ENCODE results near the gene PPP2R2C. TPM values are rescaled to one million over a fixed set of nuclear protein-coding genes. Genes with fewer than 3 reads are reported as not detected.

The PPP2R2C gene
- total and polyA plus RNA-seq, 2 experiments from 2014 or later: 1.3 to 9.2 TPM

GRCh38 chr4:6426571-6427438 lies 45.6 kb downstream of the PPP2R2C start:
- ATAC-seq: no peak
- no peak for TF ChIP-seq REST (IDR thresholded peaks at IDR 0.05; ENCODE audit: unreplicated experiment)

GRCh38 chr4:6425911-6426310 lies 46.5 kb downstream of the PPP2R2C start:
- H3K4me3 Mint-ChIP-seq: no peak overlapping the region
- H3K27ac Mint-ChIP-seq: no peak overlapping the region
- Histone ChIP-seq H3K79me2 (replicated peaks; ENCODE audit: insufficient read depth) (no peaks in the 10 kb centered on the region), H3K27me3 (ENCODE audit: insufficient read depth) (no peaks in the 10 kb centered on the region), H3K4me3 (no peak overlapping the region), H3K9me2 (ENCODE audit: insufficient read depth) (0 out of 2 replicates have a peak, but pooled peaks cover 6% of the 10 kb centered on the region), H3K4me1 (ENCODE audit: insufficient read depth) (no peaks in the 10 kb centered on the region), H3K27ac (ENCODE audit: low read depth) (no peak overlapping the region), H3F3A (replicated peaks; ENCODE audit: low read depth) (no peaks in the 10 kb centered on the region), H3K36me3 (ENCODE audit: insufficient read depth) (no peaks in the 10 kb centered on the region), H3K4me2 (no peak overlapping the region), H2AFZ (no peak overlapping the region), H4K20me1 (replicated peaks; ENCODE audit: insufficient read depth) (no peaks in the 10 kb centered on the region)
- no peaks in the 10 kb centered on the region for H3K36me3 Mint-ChIP-seq (ENCODE audit: low read depth)
- DNase-seq (ENCODE audit: low spot score) (no peak), ATAC-seq (no peak)
- peaks cover 6% of the 10 kb centered on the region for H3K27me3 Mint-ChIP-seq (ENCODE audit: insufficient read depth, low read depth, poor library complexity)
- no peaks in the 10 kb centered on the region for H3K4me1 Mint-ChIP-seq
- no peaks in the 10 kb centered on the region; the same call in 2 of the 3 replicates for H3K9me3 Mint-ChIP-seq
- no peak for TF ChIP-seq EZH2phosphoT487 (IDR thresholded peaks at IDR 0.05; ENCODE audit: unreplicated experiment)
- TF ChIP-seq ZNF114 (CRISPR knock-in tag; IDR thresholded peaks at IDR 0.05): no peak
- TF ChIP-seq ETS1 (IDR thresholded peaks at IDR 0.05): no peak
- no peak for TF ChIP-seq CREB1 (CRISPR knock-in tag; IDR thresholded peaks at IDR 0.05; ENCODE audit: low read depth)
- no peak for TF ChIP-seq EZH2 (IDR thresholded peaks at IDR 0.05; ENCODE audit: low read depth, unreplicated experiment)
- TF ChIP-seq REST (IDR thresholded peaks at IDR 0.05; ENCODE audit: unreplicated experiment): no peak
- no peak for TF ChIP-seq POLR2AphosphoS5 (IDR thresholded peaks at IDR 0.05; ENCODE audit: low read depth)
- TF ChIP-seq NANOG (IDR thresholded peaks at IDR 0.05; ENCODE audit: borderline replicate concordance): no peak
- no peak for TF ChIP-seq ZNF331 (CRISPR knock-in tag; IDR thresholded peaks at IDR 0.05; ENCODE audit: low read depth)
- TF ChIP-seq STAT1 (IDR thresholded peaks at IDR 0.05; ENCODE audit: unreplicated experiment): no peak
- TF ChIP-seq CTCF (conservative IDR thresholded peaks at IDR 0.05; ENCODE audit: low read depth in 2 of 2): no peak

More at GRCh38 chr4:6426571-6427438, 45.6 kb downstream of the PPP2R2C start:
- Histone ChIP-seq H2AFZ (no peak overlapping the region), H4K20me1 (replicated peaks; ENCODE audit: insufficient read depth) (no peaks in the 10 kb centered on the region), H3K4me2 (no peak overlapping the region), H3K36me3 (ENCODE audit: insufficient read depth) (no peaks in the 10 kb centered on the region), H3K9me2 (ENCODE audit: insufficient read depth) (no peaks in the 10 kb centered on the region), H3K4me1 (ENCODE audit: insufficient read depth) (no peaks in the 10 kb centered on the region), H3K27ac (ENCODE audit: low read depth) (no peak overlapping the region), H3K79me2 (replicated peaks; ENCODE audit: insufficient read depth) (no peaks in the 10 kb centered on the region), H3K27me3 (ENCODE audit: insufficient read depth) (no peaks in the 10 kb centered on the region), H3F3A (replicated peaks; ENCODE audit: low read depth) (no peaks in the 10 kb centered on the region), H3K4me3 (no peak overlapping the region)
- H3K27ac Mint-ChIP-seq: no peak overlapping the region
- no peaks in the 10 kb centered on the region; the same call in 2 of the 3 replicates for H3K9me3 Mint-ChIP-seq
- peaks cover 6% of the 10 kb centered on the region for H3K27me3 Mint-ChIP-seq (ENCODE audit: insufficient read depth, low read depth, poor library complexity)
- no peaks in the 10 kb centered on the region for H3K36me3 Mint-ChIP-seq (ENCODE audit: low read depth)
- DNase-seq (ENCODE audit: low spot score): no peak
- H3K4me3 Mint-ChIP-seq: no peak overlapping the region
- H3K4me1 Mint-ChIP-seq: no peaks in the 10 kb centered on the region

Measured in GM23338 (cell line).